Measurements from ENCODE around the gene PM20D2.

GRCh38 chr6:89132057-89132456, 13.8 kb upstream of the PM20D2 start:
- TF ChIP-seq POLR2A (IDR thresholded peaks at IDR 0.05) = no peak
- TF ChIP-seq, protein P1, sequence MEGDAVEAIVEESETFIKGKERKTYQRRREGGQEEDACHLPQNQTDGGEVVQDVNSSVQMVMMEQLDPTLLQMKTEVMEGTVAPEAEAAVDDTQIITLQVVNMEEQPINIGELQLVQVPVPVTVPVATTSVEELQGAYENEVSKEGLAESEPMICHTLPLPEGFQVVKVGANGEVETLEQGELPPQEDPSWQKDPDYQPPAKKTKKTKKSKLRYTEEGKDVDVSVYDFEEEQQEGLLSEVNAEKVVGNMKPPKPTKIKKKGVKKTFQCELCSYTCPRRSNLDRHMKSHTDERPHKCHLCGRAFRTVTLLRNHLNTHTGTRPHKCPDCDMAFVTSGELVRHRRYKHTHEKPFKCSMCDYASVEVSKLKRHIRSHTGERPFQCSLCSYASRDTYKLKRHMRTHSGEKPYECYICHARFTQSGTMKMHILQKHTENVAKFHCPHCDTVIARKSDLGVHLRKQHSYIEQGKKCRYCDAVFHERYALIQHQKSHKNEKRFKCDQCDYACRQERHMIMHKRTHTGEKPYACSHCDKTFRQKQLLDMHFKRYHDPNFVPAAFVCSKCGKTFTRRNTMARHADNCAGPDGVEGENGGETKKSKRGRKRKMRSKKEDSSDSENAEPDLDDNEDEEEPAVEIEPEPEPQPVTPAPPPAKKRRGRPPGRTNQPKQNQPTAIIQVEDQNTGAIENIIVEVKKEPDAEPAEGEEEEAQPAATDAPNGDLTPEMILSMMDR (IDR thresholded peaks at IDR 0.05) = no peak
- TF ChIP-seq POLR2AphosphoS5 (IDR thresholded peaks at IDR 0.05) = no peak

All from suprapubic skin (tissue), 4 donors.